Measurements from ENCODE around the gene MAGI2.

- TF ChIP-seq POLR2A (IDR thresholded peaks at IDR 0.05), result no peak
- TF ChIP-seq, protein P1, sequence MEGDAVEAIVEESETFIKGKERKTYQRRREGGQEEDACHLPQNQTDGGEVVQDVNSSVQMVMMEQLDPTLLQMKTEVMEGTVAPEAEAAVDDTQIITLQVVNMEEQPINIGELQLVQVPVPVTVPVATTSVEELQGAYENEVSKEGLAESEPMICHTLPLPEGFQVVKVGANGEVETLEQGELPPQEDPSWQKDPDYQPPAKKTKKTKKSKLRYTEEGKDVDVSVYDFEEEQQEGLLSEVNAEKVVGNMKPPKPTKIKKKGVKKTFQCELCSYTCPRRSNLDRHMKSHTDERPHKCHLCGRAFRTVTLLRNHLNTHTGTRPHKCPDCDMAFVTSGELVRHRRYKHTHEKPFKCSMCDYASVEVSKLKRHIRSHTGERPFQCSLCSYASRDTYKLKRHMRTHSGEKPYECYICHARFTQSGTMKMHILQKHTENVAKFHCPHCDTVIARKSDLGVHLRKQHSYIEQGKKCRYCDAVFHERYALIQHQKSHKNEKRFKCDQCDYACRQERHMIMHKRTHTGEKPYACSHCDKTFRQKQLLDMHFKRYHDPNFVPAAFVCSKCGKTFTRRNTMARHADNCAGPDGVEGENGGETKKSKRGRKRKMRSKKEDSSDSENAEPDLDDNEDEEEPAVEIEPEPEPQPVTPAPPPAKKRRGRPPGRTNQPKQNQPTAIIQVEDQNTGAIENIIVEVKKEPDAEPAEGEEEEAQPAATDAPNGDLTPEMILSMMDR (IDR thresholded peaks at IDR 0.05), result peak; percentile 24 to 67 (median 56)
These were observed 155.2 kb downstream of the MAGI2 start for GRCh38 chr7:79298145-79298760.

Data from esophagus squamous epithelium (tissue), 4 donors.